A172 (cell line): Measurements from ENCODE around the gene PIGN. TPM values are rescaled to one million over a fixed set of nuclear protein-coding genes. Genes with fewer than 3 reads are reported as not detected.
A peak's percentile ranks its signal among the peaks of the same experiment; 100 is the strongest.
"Not testable (repeated sequence)": the region's sequence is repeated elsewhere in the genome, so short reads cannot be mapped to it uniquely, and the experiment has no call there.

Experiments used
- DNase-seq: peaks from one replicate; pipeline ENCODE4 v3.0.0-alpha.2; 2015; ENCODE audit warnings: low spot score
- total RNA-seq: library from RNA; depleted of rRNA; stranded (reverse); fragments of >200 nt; shearing (Covaris generic); gene quantifications from 2 replicates; pipeline ENCODE4 v1.2.3, GENCODE V29; 2014

The PIGN gene
- total RNA-seq, 1 experiment from 2014 or later: 15.8 TPM

GRCh38 chr18:62066102-62066818 lies 120.6 kb downstream of the PIGN start:
- DNase-seq: no peak

- DNase-seq: no peak
Measured at GRCh38 chr18:62064361-62064760, 122.5 kb downstream of the PIGN start.

GRCh38 chr18:62061821-62062478 lies 124.9 kb downstream of the PIGN start:
- DNase-seq: no peak

- DNase-seq: no peak
Measured at GRCh38 chr18:62060820-62061219, 126.0 kb downstream of the PIGN start.

GRCh38 chr18:62054929-62055498 lies 131.8 kb downstream of the PIGN start:
- DNase-seq: no peak

- DNase-seq: no peak
Measured at GRCh38 chr18:62048279-62048678, 138.6 kb downstream of the PIGN start.

GRCh38 chr18:62045316-62045715 lies 141.5 kb downstream of the PIGN start:
- DNase-seq: no peak

GRCh38 chr18:62044490-62045000 lies 142.3 kb downstream of the PIGN start:
- DNase-seq: no peak

GRCh38 chr18:62037989-62038778 lies 148.7 kb downstream of the PIGN start:
- no peak for DNase-seq

GRCh38 chr18:62037012-62037742 lies 149.7 kb downstream of the PIGN start:
- no peak for DNase-seq

GRCh38 chr18:62034286-62034685 lies 152.6 kb downstream of the PIGN start:
- DNase-seq: not testable (repeated sequence)

- DNase-seq: no peak
Measured at GRCh38 chr18:62033756-62034155, 153.1 kb downstream of the PIGN start.

- DNase-seq: no peak
Measured at GRCh38 chr18:62033207-62033606, 153.6 kb downstream of the PIGN start.

GRCh38 chr18:62030091-62030985 lies 156.5 kb downstream of the PIGN start:
- no peak for DNase-seq

- DNase-seq: no peak
Measured at GRCh38 chr18:62028715-62029114, 158.1 kb downstream of the PIGN start.

- DNase-seq: no peak
Measured at GRCh38 chr18:62027914-62028520, 158.8 kb downstream of the PIGN start.

GRCh38 chr18:62026586-62026985 lies 160.3 kb downstream of the PIGN start:
- peak; percentile 47 for DNase-seq

GRCh38 chr18:62024983-62025382 lies 161.9 kb downstream of the PIGN start:
- DNase-seq: no peak

GRCh38 chr18:62023536-62023935 lies 163.3 kb downstream of the PIGN start:
- no peak for DNase-seq

- no peak for DNase-seq
Measured at GRCh38 chr18:62018759-62019041, 168.2 kb downstream of the PIGN start.
